Measurements from ENCODE around the gene LPGAT1. TPM values are rescaled to one million over a fixed set of nuclear protein-coding genes. Genes with fewer than 3 reads are reported as not detected.

LPGAT1 gene
- total RNA-seq, 1 experiment from 2014 or later: 37.5 TPM

DNA sequence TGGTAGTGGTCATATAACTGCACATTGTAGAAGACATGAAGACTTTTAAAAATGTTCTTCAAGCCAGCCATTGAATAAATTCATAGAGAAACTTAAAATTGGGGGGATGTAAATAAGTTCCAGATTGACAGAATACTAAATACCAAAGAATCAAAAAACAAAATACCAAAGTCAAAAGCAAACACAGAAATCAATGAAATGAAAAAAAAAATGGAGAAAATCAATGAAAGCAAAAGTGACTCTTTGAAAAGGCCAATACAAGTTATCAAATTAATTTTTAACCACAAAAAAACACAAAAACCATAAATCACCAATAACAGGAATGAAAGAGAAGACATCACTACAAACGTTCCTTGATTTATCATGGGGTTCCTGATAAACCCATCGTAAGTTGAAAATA, 25.6 kb downstream of the LPGAT1 start:
- H3K9me3 ChIP-seq (ENCODE audit: low read depth, low read length, poor library complexity, severe bottlenecking): peaks cover 6% of the 10 kb centered on the region
- POLR2A ChIA-PET (ENCODE audit: low non-redundant PET): no interaction called here
- no peak for TF ChIP-seq EZH2 (IDR thresholded peaks at IDR 0.05; ENCODE audit: borderline replicate concordance, low read depth, low read length, poor library complexity, severe bottlenecking)
- TF ChIP-seq, protein P1, sequence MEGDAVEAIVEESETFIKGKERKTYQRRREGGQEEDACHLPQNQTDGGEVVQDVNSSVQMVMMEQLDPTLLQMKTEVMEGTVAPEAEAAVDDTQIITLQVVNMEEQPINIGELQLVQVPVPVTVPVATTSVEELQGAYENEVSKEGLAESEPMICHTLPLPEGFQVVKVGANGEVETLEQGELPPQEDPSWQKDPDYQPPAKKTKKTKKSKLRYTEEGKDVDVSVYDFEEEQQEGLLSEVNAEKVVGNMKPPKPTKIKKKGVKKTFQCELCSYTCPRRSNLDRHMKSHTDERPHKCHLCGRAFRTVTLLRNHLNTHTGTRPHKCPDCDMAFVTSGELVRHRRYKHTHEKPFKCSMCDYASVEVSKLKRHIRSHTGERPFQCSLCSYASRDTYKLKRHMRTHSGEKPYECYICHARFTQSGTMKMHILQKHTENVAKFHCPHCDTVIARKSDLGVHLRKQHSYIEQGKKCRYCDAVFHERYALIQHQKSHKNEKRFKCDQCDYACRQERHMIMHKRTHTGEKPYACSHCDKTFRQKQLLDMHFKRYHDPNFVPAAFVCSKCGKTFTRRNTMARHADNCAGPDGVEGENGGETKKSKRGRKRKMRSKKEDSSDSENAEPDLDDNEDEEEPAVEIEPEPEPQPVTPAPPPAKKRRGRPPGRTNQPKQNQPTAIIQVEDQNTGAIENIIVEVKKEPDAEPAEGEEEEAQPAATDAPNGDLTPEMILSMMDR (conservative IDR thresholded peaks at IDR 0.05; ENCODE audit: low read depth, low read length): no peak
- peaks cover 3% of the 10 kb centered on the region for H3K36me3 ChIP-seq (ENCODE audit: insufficient read depth, low read length, poor library complexity, severe bottlenecking)
- BruUV-seq (replicated peaks): no TSS peak
- CTCF ChIA-PET: no interaction called here
- H3K4me1 ChIP-seq (ENCODE audit: insufficient read depth, low read length, poor library complexity, severe bottlenecking): no peaks in the 10 kb centered on the region
- H3K27me3 ChIP-seq (replicated peaks; ENCODE audit: insufficient read depth, low read depth, low read length, poor library complexity): no peaks in the 10 kb centered on the region
- no peak overlapping the region for H3K27ac ChIP-seq (ENCODE audit: low read depth, low read length, poor library complexity, severe bottlenecking)
- DNase-seq (ENCODE audit: low spot score): no peak
- no peak overlapping the region for H3K4me3 ChIP-seq (ENCODE audit: low read depth, low read length, poor library complexity, severe bottlenecking)
- intact Hi-C loops (cut with micrococcal nuclease; ENCODE audit: unreplicated experiment): no loop called here

DNA sequence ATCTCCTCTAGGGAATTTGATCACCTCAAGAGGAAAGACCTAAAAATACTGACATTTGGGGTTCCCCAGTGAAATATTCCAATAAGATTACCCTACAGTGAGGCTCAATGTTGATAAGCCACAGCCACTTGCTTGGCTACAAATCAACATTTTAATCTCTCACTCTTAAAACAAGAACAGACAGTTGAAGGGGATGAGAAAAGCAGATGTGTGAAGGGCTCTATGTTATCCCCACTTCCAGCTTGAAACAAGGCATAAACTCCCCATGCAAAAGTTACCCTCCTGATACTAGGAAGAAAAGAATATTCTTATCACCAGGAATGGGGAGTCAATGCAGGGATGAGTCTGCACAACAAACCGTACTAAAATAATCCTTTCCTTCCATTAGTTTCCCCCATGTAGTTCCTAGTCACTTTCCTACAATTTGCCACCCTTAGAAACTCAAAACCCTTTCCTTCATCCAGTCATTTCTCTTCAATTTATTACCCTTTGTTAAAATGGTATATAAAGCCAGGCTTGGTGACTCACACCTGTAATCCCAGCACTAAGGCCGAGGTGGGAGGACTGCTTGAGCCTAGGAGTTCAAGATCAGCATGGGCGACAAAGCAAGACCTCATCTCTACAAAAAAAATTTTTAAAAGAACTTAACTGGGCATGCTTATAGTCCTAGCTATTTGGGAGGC, 29.5 kb downstream of the LPGAT1 start:
- no TSS peak for BruUV-seq (replicated peaks)
- ChIA-PET CTCF (no interaction called here), POLR2A (ENCODE audit: low non-redundant PET) (no interaction called here)
- Histone ChIP-seq H3K9me3 (ENCODE audit: low read depth, low read length, poor library complexity, severe bottlenecking) (peaks cover 3% of the 10 kb centered on the region), H3K27ac (ENCODE audit: low read depth, low read length, poor library complexity, severe bottlenecking) (no peak overlapping the region), H3K4me3 (ENCODE audit: low read depth, low read length, poor library complexity, severe bottlenecking) (no peak overlapping the region), H3K4me1 (ENCODE audit: insufficient read depth, low read length, poor library complexity, severe bottlenecking) (no peaks in the 10 kb centered on the region), H3K36me3 (ENCODE audit: insufficient read depth, low read length, poor library complexity, severe bottlenecking) (peaks cover 3% of the 10 kb centered on the region), H3K27me3 (replicated peaks; ENCODE audit: insufficient read depth, low read depth, low read length, poor library complexity) (no peaks in the 10 kb centered on the region)
- TF ChIP-seq, protein P1 (conservative IDR thresholded peaks at IDR 0.05; ENCODE audit: low read depth, low read length): no peak
- TF ChIP-seq EZH2 (IDR thresholded peaks at IDR 0.05; ENCODE audit: borderline replicate concordance, low read depth, low read length, poor library complexity, severe bottlenecking): no peak
- no peak for DNase-seq (ENCODE audit: low spot score)
- intact Hi-C loops (cut with micrococcal nuclease; ENCODE audit: unreplicated experiment): no loop called here

DNA sequence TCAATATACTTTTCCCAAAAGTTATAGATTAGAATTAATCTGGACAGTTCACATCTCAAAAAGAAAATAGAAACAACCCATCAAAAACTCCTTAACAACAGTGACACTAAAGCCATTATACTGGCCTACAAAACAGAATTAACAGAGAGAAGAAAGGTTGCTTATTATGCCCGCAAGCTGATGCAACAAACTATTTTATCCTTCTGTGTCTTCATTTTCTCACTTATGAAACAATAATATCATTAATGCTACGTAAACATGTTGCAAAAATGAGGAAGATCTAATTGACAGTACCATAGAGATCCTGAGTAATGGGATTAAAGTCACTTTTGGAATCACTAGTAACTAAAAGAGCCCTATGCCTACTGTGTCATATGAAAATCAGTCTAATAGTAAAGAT, 32.6 kb downstream of the LPGAT1 start:
- H3K27ac ChIP-seq (ENCODE audit: low read depth, low read length, poor library complexity, severe bottlenecking): no peak overlapping the region
- no peak for TF ChIP-seq EZH2 (IDR thresholded peaks at IDR 0.05; ENCODE audit: borderline replicate concordance, low read depth, low read length, poor library complexity, severe bottlenecking)
- TF ChIP-seq, protein P1 (conservative IDR thresholded peaks at IDR 0.05; ENCODE audit: low read depth, low read length): no peak
- no peak overlapping the region for H3K4me3 ChIP-seq (ENCODE audit: low read depth, low read length, poor library complexity, severe bottlenecking)
- POLR2A ChIA-PET (ENCODE audit: low non-redundant PET): no interaction called here
- H3K9me3 ChIP-seq (ENCODE audit: low read depth, low read length, poor library complexity, severe bottlenecking): peaks cover 3% of the 10 kb centered on the region
- peaks cover 3% of the 10 kb centered on the region for H3K36me3 ChIP-seq (ENCODE audit: insufficient read depth, low read length, poor library complexity, severe bottlenecking)
- no peaks in the 10 kb centered on the region for H3K27me3 ChIP-seq (replicated peaks; ENCODE audit: insufficient read depth, low read depth, low read length, poor library complexity)
- no TSS peak for BruUV-seq (replicated peaks)
- H3K4me1 ChIP-seq (ENCODE audit: insufficient read depth, low read length, poor library complexity, severe bottlenecking): no peaks in the 10 kb centered on the region
- no peak for DNase-seq (ENCODE audit: low spot score)
- CTCF ChIA-PET: no interaction called here
- intact Hi-C loops (cut with micrococcal nuclease; ENCODE audit: unreplicated experiment): no loop called here

Measured in A673 (cell line).